HTR-8/SVneo (cell line): ENCODE data around the gene FRMD4B.

Experiments used
- DNase-seq: peaks from one replicate; pipeline ENCODE4 v3.0.0; 2011; ENCODE audit warnings: low spot score, mixed read lengths; ENCODE audit not compliant: insufficient read length
- FAIRE-seq: peaks from 2 replicates; lab custom pipeline; 2011; peaks lifted over from hg19 to GRCh38; lab: Jason Lieb, UNC

FRMD4B gene

GRCh38 chr3:69370156-69370883, 15.6 kb downstream of the FRMD4B start:
- no peak for DNase-seq
- no peak for FAIRE-seq

GRCh38 chr3:69368129-69368741, 17.7 kb downstream of the FRMD4B start:
- DNase-seq, result no peak
- FAIRE-seq, result no peak

GRCh38 chr3:69367586-69367985, 18.3 kb downstream of the FRMD4B start:
- no peak for FAIRE-seq
- DNase-seq, result no peak

- peak; percentile 53 for DNase-seq
- peak; percentile 80 for FAIRE-seq
Observed at GRCh38 chr3:69364354-69364753, 21.5 kb downstream of the FRMD4B start.

DNA sequence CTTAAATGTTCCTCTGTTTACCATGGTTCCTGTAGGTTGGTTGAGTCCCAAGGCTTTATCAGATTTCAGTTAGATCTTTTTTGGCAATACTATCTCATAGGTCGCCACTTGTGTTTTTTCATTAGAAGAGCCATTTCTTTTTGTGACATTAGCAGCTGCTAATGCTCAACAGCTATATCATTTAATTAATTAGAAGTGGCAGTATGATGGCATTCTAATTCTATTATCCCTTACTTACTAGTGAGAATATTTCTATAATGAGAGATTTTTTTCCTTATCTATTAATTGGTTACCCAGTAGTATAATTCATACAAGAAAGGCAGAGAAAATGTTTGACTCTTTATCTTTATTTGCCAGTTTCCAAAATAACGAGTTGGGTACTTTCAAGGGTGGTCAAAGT, 25.2 kb downstream of the FRMD4B start:
- no peak for FAIRE-seq
- no peak for DNase-seq

- DNase-seq, result no peak
- no peak for FAIRE-seq
Observed at GRCh38 chr3:69359916-69360315, 26.0 kb downstream of the FRMD4B start.

- DNase-seq (no peak), FAIRE-seq (no peak)
Observed at GRCh38 chr3:69359339-69359893, 26.5 kb downstream of the FRMD4B start.

- DNase-seq (no peak), FAIRE-seq (no peak)
Observed at GRCh38 chr3:69357196-69357595, 28.7 kb downstream of the FRMD4B start.

DNA sequence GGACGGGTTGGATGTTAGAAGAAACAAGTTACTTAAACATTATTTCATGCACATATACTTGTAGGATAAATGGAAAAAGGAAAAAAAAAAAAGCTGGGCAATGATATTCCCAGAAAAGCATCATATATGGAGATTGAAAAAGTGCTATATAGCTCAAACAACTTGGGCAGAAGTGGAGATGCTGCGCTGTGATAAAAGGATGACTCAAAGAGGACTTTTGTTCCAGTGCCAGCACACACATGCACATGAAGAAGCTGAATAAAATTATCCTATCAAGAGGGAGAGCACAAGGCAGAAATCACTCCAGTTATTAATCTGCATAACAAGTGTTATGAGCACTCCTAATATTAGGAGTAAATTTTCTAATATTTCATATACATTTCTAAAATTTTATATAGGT, 30.9 kb downstream of the FRMD4B start:
- FAIRE-seq, result no peak
- DNase-seq, result no peak

DNA sequence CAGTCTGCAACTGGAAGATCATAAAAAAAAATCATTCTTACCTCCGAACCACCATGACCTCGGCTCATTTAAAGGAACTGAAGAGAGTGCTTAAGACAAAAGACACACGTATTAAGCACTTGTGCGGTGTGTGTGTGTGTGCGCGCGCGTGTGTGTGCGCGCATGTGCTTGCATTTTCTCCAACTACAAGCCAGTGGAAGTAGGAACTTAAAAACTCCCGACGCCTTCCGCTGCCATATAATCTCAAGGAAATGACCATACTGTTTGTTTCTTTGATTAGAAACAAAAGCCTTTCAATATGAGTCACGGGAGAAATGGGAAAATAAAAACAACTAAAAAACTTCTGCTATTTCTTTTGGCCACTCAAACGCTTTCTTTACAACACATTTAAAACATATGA, 32.4 kb downstream of the FRMD4B start:
- DNase-seq, result no peak
- no peak for FAIRE-seq

DNA sequence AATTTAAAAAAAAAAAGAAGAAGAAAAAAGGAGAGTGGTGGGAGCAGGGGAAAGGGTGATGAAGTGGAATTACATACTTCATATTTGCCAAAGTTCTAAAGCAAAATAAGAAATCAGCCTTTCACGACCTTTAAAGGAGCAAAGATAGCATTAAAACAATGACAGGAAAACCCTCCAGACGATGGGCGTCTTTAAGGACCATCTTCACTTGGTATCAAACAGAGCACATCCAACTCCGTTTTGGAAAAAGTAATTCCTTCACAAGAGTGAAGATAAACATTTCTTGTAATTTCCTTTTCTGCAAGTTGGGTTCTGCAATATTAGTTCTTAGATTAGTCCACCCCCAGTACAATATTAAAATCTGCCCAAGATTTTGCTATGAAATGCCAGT, 32.8 kb downstream of the FRMD4B start:
- FAIRE-seq (no peak), DNase-seq (no peak)

DNA sequence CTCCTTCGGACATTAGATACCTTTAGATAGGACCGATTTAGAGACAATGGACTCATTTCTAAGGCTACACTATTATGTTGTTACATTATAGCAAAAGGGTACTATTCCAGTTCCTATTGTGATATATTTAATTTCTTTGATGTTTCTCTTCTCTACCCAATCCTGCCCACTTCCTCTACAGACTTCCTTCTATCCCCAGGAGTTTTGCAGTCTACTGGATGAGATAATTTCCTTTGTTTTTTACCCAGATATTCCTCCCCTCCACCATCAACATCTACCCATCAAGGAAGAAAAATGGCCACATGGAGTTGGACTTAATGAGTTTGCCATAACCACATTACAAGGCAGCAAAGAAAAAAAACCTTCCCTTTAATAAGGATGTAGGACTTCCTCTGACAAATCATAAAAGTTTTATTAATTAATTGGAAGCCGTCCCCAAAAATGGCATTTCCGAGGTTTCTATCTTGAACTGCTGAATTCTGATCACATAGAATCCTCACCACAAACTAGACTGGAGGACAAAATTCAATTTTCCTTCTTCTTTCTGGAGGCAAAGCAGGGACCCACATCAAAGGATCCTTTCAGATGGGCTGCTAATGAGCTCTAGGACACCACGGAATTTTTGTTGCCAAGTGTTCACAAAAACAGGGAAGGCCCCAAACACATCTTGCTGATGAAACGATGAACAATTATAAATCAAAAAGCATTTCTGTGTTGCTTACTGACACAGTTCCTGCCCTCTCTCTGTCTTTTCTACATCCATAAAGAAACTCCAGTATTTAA, 33.4 kb downstream of the FRMD4B start:
- FAIRE-seq (no peak), DNase-seq (no peak)

GRCh38 chr3:69343875-69344274, 42.0 kb downstream of the FRMD4B start:
- DNase-seq (no peak), FAIRE-seq (no peak)

- FAIRE-seq (no peak), DNase-seq (no peak)
Observed at GRCh38 chr3:69342074-69342473, 43.8 kb downstream of the FRMD4B start.

DNA sequence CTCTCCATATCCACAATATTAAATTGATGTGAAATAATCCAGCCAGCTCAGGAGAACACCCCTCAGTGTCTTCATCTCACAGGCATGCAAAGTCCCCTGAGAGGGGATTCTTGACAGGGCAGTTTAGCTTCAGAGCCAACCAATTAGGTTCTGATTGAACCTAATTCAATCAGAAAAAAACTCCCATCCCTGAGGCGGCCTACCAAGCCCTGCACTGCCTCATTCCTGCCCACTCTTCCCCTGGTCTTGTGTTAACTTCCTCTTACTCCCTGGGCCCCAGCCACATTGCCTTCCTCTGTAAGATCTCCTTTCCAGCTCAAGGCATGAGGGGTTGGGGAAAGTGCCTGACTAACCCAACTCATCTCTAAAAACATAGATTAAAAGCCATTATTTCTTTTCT, 46.1 kb downstream of the FRMD4B start:
- FAIRE-seq (no peak), DNase-seq (no peak)

DNA sequence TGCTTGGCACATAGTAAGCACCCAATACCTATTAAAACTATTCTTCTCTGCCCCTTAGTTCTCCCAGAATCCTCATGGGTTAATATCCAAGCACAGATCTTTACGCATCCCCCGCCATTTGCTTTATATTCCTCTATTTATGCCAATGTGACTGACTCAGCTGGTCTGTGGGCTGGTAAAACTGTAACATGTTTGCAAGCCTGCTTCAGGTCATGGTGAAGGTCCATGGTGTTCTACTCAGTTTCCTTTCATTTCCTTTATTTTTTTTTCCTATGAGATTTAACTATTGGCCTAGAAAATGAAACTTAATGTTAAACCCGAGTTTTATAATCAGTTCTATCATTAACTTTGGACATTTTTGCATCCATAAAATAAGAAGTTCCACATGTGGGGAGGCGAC, 47.0 kb downstream of the FRMD4B start:
- no peak for FAIRE-seq
- DNase-seq, result no peak

- no peak for FAIRE-seq
- DNase-seq, result no peak
Observed at GRCh38 chr3:69332934-69333333, 53.0 kb downstream of the FRMD4B start.

DNA sequence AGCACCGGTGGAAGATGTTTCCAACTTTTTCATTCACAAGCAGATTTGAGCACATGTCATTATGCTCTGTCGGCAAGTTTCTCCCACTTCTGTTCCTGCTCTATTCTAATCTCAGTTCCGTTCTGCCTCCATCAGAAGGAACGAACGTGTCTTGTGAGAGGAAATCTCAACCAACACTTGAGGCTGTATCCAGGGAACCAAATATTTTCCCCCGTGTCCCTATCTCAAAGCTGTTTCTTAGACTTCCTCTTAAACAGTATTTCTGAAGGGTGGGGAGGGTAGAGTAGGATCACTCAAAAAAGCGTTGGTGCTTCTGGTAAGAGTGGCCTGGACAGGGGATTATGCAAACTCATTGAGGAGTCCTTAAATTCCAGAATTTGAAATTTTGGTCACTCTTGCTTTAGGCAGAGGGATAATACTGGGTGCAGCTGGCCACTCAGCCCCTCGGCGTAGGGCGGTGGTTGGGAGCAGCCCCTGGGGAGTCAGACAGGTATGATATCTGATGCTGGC, 54.9 kb downstream of the FRMD4B start:
- FAIRE-seq (no peak), DNase-seq (no peak)

GRCh38 chr3:69329892-69330291, 56.0 kb downstream of the FRMD4B start:
- FAIRE-seq (no peak), DNase-seq (peak; percentile 55)

GRCh38 chr3:69328963-69329302, 57.0 kb downstream of the FRMD4B start:
- FAIRE-seq, result no peak

More at GRCh38 chr3:69328963-69329302, 57.0 kb downstream of the FRMD4B start:
- no peak for DNase-seq
